ENCODE measurements around the gene MAP1B. TPM values are rescaled to one million over a fixed set of nuclear protein-coding genes. Genes with fewer than 3 reads are reported as not detected.

MAP1B gene
- total and polyA plus RNA-seq, 7 experiments from 2014 or later = 0.06 to 0.21 (median 0.10) TPM; not detected in 4

DNA sequence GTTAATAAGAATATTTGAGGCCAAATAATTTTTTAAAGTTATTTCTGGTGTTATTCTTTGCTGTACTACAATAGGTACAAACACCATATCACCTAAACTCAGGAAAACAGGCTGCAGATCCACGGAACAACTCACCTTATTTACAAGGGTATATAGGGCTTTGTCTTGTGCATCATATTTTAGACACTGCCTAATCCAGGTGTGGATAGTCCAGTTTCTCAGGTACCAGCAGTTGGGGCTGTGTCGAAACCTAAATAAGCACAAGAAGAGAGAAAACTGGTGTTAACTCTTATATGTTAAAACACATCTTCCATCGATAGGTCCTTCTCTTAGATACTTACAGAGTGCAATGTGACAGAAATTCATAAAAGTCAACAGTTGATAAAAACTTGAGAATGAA, 130.6 kb downstream of the MAP1B start:
- CTCF ChIA-PET = no interaction called here

GRCh38 chr5:72238712-72239445, 131.6 kb downstream of the MAP1B start:
- H3K36me3 Mint-ChIP-seq = peaks cover 7 to 50% (median 22%) of the 10 kb centered on the region in 5 donors
- POLR2A ChIA-PET = no interaction called here

More for the DNA sequence above, 130.6 kb downstream of the MAP1B start:
- no peaks in the 10 kb centered on the region for H3K27me3 ChIP-seq (ENCODE audit: control insufficient read depth in 2 of 2, insufficient read depth in 2 of 2, low read length in 2 of 2)
- DNase-seq = no peak
- H3K27ac ChIP-seq (ENCODE audit: low read depth, low read length) = no peak overlapping the region
- intact Hi-C loops (cut with micrococcal nuclease) = no loop called here
- peaks cover 0 to 9% (median 0%) of the 10 kb centered on the region in 5 donors for H3K27me3 Mint-ChIP-seq
- no peaks in the 10 kb centered on the region for H3K9me3 Mint-ChIP-seq
- no peak for ATAC-seq
- peaks cover 3 to 18% of the 10 kb centered on the region in 2 donors for H3K4me1 ChIP-seq (ENCODE audit: control insufficient read depth in 2 of 2, insufficient read depth in 2 of 2, low read length in 2 of 2)
- H3K36me3 ChIP-seq (ENCODE audit: control insufficient read depth in 2 of 3, insufficient read depth in 3 of 3, low read length in 3 of 3) = peaks cover 0 to 17% (median 0%) of the 10 kb centered on the region in 3 experiments
- H3K36me3 Mint-ChIP-seq = peaks cover 7 to 50% (median 22%) of the 10 kb centered on the region in 5 donors
- no peak overlapping the region for H3K27ac Mint-ChIP-seq
- no peak overlapping the region for H3K4me3 ChIP-seq (ENCODE audit: low read length)
- no peaks in the 10 kb centered on the region for H3K9me3 ChIP-seq (ENCODE audit: control insufficient read depth in 2 of 3, low read length in 3 of 3)
- peaks cover 13 to 37% (median 27%) of the 10 kb centered on the region in 7 donors for H3K4me1 Mint-ChIP-seq
- POLR2A ChIA-PET = no interaction called here
- H3K4me3 Mint-ChIP-seq = no peak overlapping the region

GRCh38 chr5:72241346-72242003, 134.2 kb downstream of the MAP1B start:
- ChIA-PET CTCF (no interaction called here), POLR2A (no interaction called here)
- peaks cover 8 to 34% (median 22%) of the 10 kb centered on the region in 7 donors for H3K4me1 Mint-ChIP-seq

More at GRCh38 chr5:72238712-72239445, 131.6 kb downstream of the MAP1B start:
- H3K9me3 Mint-ChIP-seq = no peaks in the 10 kb centered on the region
- DNase-seq = no peak
- intact Hi-C loops (cut with micrococcal nuclease) = no loop called here
- Histone ChIP-seq H3K36me3 (ENCODE audit: control insufficient read depth in 2 of 3, insufficient read depth in 3 of 3, low read length in 3 of 3) (peaks cover 0 to 17% (median 0%) of the 10 kb centered on the region in 3 experiments), H3K9me3 (ENCODE audit: control insufficient read depth in 2 of 3, low read length in 3 of 3) (no peaks in the 10 kb centered on the region), H3K27ac (ENCODE audit: low read depth, low read length) (no peak overlapping the region), H3K4me3 (ENCODE audit: low read length) (no peak overlapping the region), H3K4me1 (ENCODE audit: control insufficient read depth in 2 of 2, insufficient read depth in 2 of 2, low read length in 2 of 2) (peaks cover 0 to 11% of the 10 kb centered on the region in 2 donors), H3K27me3 (ENCODE audit: control insufficient read depth in 2 of 2, insufficient read depth in 2 of 2, low read length in 2 of 2) (no peaks in the 10 kb centered on the region)
- peaks cover 9 to 32% (median 19%) of the 10 kb centered on the region in 7 donors for H3K4me1 Mint-ChIP-seq
- ATAC-seq = no peak
- CTCF ChIA-PET = interaction anchor here (0.6 kb wide), 1 partner anchor 31 kb away, joined by 3 read pairs; no protein-coding TSS in a partner anchor
- H3K4me3 Mint-ChIP-seq = no peak overlapping the region
- no peak overlapping the region for H3K27ac Mint-ChIP-seq
- peaks cover 0 to 6% (median 0%) of the 10 kb centered on the region in 5 donors for H3K27me3 Mint-ChIP-seq

GRCh38 chr5:72242796-72243475, 135.7 kb downstream of the MAP1B start:
- no peaks in the 10 kb centered on the region for H3K9me3 Mint-ChIP-seq
- ChIA-PET POLR2A (no interaction called here), CTCF (no interaction called here)
- H3K4me1 Mint-ChIP-seq = peaks cover 10 to 43% (median 24%) of the 10 kb centered on the region in 7 donors
- no peaks in the 10 kb centered on the region for H3K9me3 ChIP-seq (ENCODE audit: control insufficient read depth in 2 of 3, low read length in 3 of 3)
- no peak overlapping the region for H3K27ac ChIP-seq (ENCODE audit: low read depth, low read length)
- no peak overlapping the region for H3K4me3 Mint-ChIP-seq
- no peak overlapping the region for H3K27ac Mint-ChIP-seq
- peaks cover 0 to 2% (median 0%) of the 10 kb centered on the region in 3 experiments for H3K36me3 ChIP-seq (ENCODE audit: control insufficient read depth in 2 of 3, insufficient read depth in 3 of 3, low read length in 3 of 3)
- no peaks in the 10 kb centered on the region for H3K4me1 ChIP-seq (ENCODE audit: control insufficient read depth in 2 of 2, insufficient read depth in 2 of 2, low read length in 2 of 2)
- H3K27me3 Mint-ChIP-seq = no peaks in the 10 kb centered on the region
- no peaks in the 10 kb centered on the region for H3K27me3 ChIP-seq (ENCODE audit: control insufficient read depth in 2 of 2, insufficient read depth in 2 of 2, low read length in 2 of 2)
- intact Hi-C loops (cut with micrococcal nuclease) = no loop called here
- peaks cover 0 to 23% (median 6%) of the 10 kb centered on the region in 5 donors for H3K36me3 Mint-ChIP-seq
- H3K4me3 ChIP-seq (ENCODE audit: low read length) = no peak overlapping the region
- DNase-seq (no peak), ATAC-seq (no peak)

More at GRCh38 chr5:72241346-72242003, 134.2 kb downstream of the MAP1B start:
- Mint-ChIP-seq H3K9me3 (no peaks in the 10 kb centered on the region), H3K4me3 (no peak overlapping the region), H3K27ac (no peak overlapping the region), H3K27me3 (peaks cover 0 to 5% (median 0%) of the 10 kb centered on the region in 5 donors), H3K36me3 (peaks cover 6 to 38% (median 20%) of the 10 kb centered on the region in 5 donors)
- peaks cover 0 to 15% (median 0%) of the 10 kb centered on the region in 3 experiments for H3K36me3 ChIP-seq (ENCODE audit: control insufficient read depth in 2 of 3, insufficient read depth in 3 of 3, low read length in 3 of 3)
- DNase-seq (no peak), ATAC-seq (no peak)
- intact Hi-C loops (cut with micrococcal nuclease) = no loop called here
- H3K27ac ChIP-seq (ENCODE audit: low read depth, low read length) = no peak overlapping the region
- no peaks in the 10 kb centered on the region for H3K4me1 ChIP-seq (ENCODE audit: control insufficient read depth in 2 of 2, insufficient read depth in 2 of 2, low read length in 2 of 2)
- no peaks in the 10 kb centered on the region for H3K27me3 ChIP-seq (ENCODE audit: control insufficient read depth in 2 of 2, insufficient read depth in 2 of 2, low read length in 2 of 2)
- H3K9me3 ChIP-seq (ENCODE audit: control insufficient read depth in 2 of 3, low read length in 3 of 3) = no peaks in the 10 kb centered on the region
- no peak overlapping the region for H3K4me3 ChIP-seq (ENCODE audit: low read length)

GRCh38 chr5:72243706-72244105, 136.4 kb downstream of the MAP1B start:
- Histone ChIP-seq H3K4me1 (ENCODE audit: control insufficient read depth in 2 of 2, insufficient read depth in 2 of 2, low read length in 2 of 2) (no peaks in the 10 kb centered on the region), H3K9me3 (ENCODE audit: control insufficient read depth in 2 of 3, low read length in 3 of 3) (no peaks in the 10 kb centered on the region), H3K27ac (ENCODE audit: low read depth, low read length) (no peak overlapping the region), H3K36me3 (ENCODE audit: control insufficient read depth in 2 of 3, insufficient read depth in 3 of 3, low read length in 3 of 3) (no peaks in the 10 kb centered on the region), H3K4me3 (ENCODE audit: low read length) (no peak overlapping the region), H3K27me3 (ENCODE audit: control insufficient read depth in 2 of 2, insufficient read depth in 2 of 2, low read length in 2 of 2) (no peaks in the 10 kb centered on the region)
- intact Hi-C loops (cut with micrococcal nuclease) = no loop called here
- CTCF ChIA-PET = no interaction called here
- Mint-ChIP-seq H3K4me3 (no peak overlapping the region), H3K9me3 (no peaks in the 10 kb centered on the region), H3K36me3 (peaks cover 0 to 16% (median 0%) of the 10 kb centered on the region in 5 donors), H3K27me3 (no peaks in the 10 kb centered on the region), H3K4me1 (peaks cover 11 to 45% (median 24%) of the 10 kb centered on the region in 7 donors), H3K27ac (no peak overlapping the region)
- POLR2A ChIA-PET = no interaction called here
- no peak for ATAC-seq
- no peak for DNase-seq

GRCh38 chr5:72244862-72245371, 137.6 kb downstream of the MAP1B start:
- intact Hi-C loops (cut with micrococcal nuclease) = no loop called here
- CTCF ChIA-PET = interaction anchor here (0.5 kb wide), 1 partner anchor 36 kb away, joined by 3 read pairs; no protein-coding TSS in a partner anchor
- peak; percentile 52 for ATAC-seq

More at GRCh38 chr5:72244862-72245371, 137.6 kb downstream of the MAP1B start:
- H3K36me3 ChIP-seq (ENCODE audit: control insufficient read depth in 2 of 3, insufficient read depth in 3 of 3, low read length in 3 of 3) = no peaks in the 10 kb centered on the region
- no peaks in the 10 kb centered on the region for H3K27me3 ChIP-seq (ENCODE audit: control insufficient read depth in 2 of 2, insufficient read depth in 2 of 2, low read length in 2 of 2)
- Mint-ChIP-seq H3K27me3 (no peaks in the 10 kb centered on the region), H3K36me3 (peaks cover 0 to 8% (median 0%) of the 10 kb centered on the region in 5 donors), H3K4me1 (peaks cover 11 to 50% (median 24%) of the 10 kb centered on the region in 7 donors), H3K9me3 (no peaks in the 10 kb centered on the region), H3K4me3 (no peak overlapping the region), H3K27ac (peak overlapping the region in 1 of 9 donors; percentile 4)
- POLR2A ChIA-PET = no interaction called here
- H3K9me3 ChIP-seq (ENCODE audit: control insufficient read depth in 2 of 3, low read length in 3 of 3) = no peaks in the 10 kb centered on the region
- H3K27ac ChIP-seq (ENCODE audit: low read depth, low read length) = no peak overlapping the region
- no peak overlapping the region for H3K4me3 ChIP-seq (ENCODE audit: low read length)
- no peak for DNase-seq
- H3K4me1 ChIP-seq (ENCODE audit: control insufficient read depth in 2 of 2, insufficient read depth in 2 of 2, low read length in 2 of 2) = no peaks in the 10 kb centered on the region
